T-helper 2 cell treated with Interferon-gamma antibody and Interleukin-4, amounts not matched to agents 5 μg/mL and 100 μg/mL, for 36 hours (primary cell): ENCODE results near the gene MCF2L2.
"Not testable (repeated sequence)": the region's sequence is repeated elsewhere in the genome, so short reads cannot be mapped to it uniquely, and the experiment has no call there.

Experiments used
- DNase-seq: peaks from one replicate; pipeline ENCODE4 v3.0.0; 2021; ENCODE audit warnings: low spot score
- H3K27ac Mint-ChIP-seq: one replicate; pipeline ENCODE4 v1.8.0; 2021; ENCODE audit warnings: mild to moderate bottlenecking, mixed read lengths
- H3K27me3 Mint-ChIP-seq: one replicate; pipeline ENCODE4 v1.8.0; 2021; ENCODE audit warnings: low read depth, mixed read lengths
- H3K36me3 Mint-ChIP-seq: one replicate; pipeline ENCODE4 v1.8.0; 2021; ENCODE audit warnings: low read depth, mixed read lengths
- H3K4me1 Mint-ChIP-seq: one replicate; pipeline ENCODE4 v1.8.0; 2021; ENCODE audit warnings: low read depth, mixed read lengths
- H3K4me3 Mint-ChIP-seq: one replicate; pipeline ENCODE4 v1.8.0; 2022; ENCODE audit warnings: mild to moderate bottlenecking, moderate library complexity, mixed read lengths
- H3K9me3 Mint-ChIP-seq: one replicate; pipeline ENCODE4 v1.8.0; 2021; ENCODE audit warnings: mixed read lengths

The MCF2L2 gene

DNA sequence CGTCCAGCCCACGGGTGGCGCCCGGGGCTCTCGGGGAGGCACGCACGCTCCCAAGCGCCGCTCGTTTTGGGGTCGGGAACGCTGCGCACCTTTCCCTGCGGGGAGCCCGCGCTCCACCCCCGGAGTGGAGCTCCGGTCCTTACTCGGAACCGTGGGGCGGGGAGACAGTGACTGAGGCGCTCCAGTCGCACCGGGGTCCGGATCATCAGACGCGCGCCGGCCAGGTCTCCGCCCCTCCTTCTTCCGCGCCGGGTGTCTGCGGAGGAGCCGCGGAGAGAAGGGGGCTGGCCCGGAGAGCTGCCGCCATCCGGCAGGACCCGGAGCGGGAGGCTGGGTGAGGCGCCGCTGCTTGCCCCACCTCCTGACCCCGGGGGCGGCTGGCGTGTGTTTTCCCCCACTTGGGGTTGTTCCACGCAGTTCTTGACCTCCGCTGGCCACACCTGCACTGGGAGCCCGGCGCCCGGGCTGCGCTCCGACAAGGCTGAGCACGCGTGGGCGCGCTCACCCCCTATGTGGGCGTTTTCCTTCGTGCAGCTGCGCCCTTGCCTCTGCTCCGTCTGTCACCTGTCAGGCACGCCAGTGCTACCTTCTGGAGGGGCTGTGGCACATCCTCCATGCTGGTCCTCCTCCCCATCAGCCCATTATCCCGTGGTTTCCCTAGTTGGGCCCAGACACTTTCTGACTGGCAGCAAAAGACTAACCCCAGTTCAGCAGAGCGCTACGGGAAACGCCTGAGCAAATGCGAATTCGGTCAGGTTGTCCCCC, at the start of gene MCF2L2:
Gene MCF2L2, minus strand, starts transcription at position 173 of the 765 bp plus-strand sequence. CDS start 642 bp downstream, outside the sequence.
- Mint-ChIP-seq H3K27ac (peak within 1 kb of the TSS; percentile 81), H3K36me3 (peaks cover 2% of the 10 kb centered on the region), H3K4me3 (peak within 1 kb of the TSS; percentile 91), H3K27me3 (peaks cover 14% of the 10 kb centered on the region), H3K4me1 (peaks cover 28% of the 10 kb centered on the region), H3K9me3 (no peaks in the 10 kb centered on the region)
- peak; percentile 84 for DNase-seq

- DNase-seq = no peak
- Mint-ChIP-seq H3K27ac (no peak overlapping the region), H3K4me3 (no peak overlapping the region), H3K4me1 (peaks cover 8% of the 10 kb centered on the region), H3K36me3 (no peaks in the 10 kb centered on the region), H3K27me3 (peaks cover 4% of the 10 kb centered on the region), H3K9me3 (no peaks in the 10 kb centered on the region)
Observed at GRCh38 chr3:183477801-183478456, 49.5 kb upstream of the MCF2L2 start.

DNA sequence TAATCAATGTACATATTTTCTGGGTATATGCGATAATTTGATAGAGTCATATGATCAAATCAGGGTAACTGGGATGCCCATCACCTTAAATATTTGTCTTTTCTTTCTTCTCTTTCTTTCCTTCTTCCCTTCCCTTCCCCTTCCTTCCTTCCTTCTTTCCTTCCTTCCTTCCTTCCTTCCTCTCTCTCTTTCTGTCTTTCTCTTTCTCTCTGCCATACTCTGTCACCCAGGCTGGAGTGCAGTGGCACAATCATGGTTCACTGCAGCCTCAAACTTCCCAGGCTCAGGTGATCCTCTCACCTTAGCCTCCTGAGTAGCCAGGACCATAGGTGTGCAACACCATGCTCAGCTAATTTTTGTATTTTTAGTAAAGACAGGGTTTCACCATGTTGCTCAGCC, 47.3 kb upstream of the MCF2L2 start:
- H3K36me3 Mint-ChIP-seq, H3K27ac Mint-ChIP-seq, H3K9me3 Mint-ChIP-seq, DNase-seq, H3K27me3 Mint-ChIP-seq, H3K4me1 Mint-ChIP-seq, H3K4me3 Mint-ChIP-seq: not testable (repeated sequence)

DNA sequence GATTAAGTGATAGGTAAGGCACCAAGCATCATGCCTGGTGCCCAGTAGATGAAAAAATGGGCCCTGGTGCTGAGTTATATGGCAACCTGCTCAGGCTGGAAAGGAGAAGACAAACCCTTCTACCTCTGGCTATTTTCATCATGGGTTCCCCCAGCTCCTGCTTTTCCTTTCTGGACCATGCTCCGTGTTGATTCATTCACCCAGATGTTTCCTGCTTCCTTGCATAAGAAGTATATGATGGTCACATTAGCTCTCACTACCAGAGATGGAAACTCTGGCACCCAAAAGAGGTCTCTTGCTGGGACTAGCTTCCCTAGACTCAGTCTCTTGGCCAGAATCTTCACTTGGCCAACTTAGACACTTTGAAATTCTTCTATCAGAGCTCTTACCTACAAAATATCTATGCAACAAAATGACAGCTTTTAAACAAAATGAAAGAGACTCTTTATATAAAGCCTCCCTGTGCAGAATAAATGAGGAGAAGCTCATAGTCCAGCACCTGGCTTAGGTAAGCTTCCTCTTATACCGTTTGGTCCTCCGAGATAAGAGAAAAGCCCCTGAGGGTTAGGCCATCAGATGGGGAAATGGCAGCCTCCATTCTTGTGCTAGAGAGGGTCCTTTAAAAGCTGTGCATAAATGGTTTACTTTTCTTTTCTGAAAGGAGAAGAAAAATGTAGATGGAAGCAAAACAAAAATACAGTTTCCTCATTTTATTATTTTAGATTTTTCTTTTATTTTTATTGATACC, 46.8 kb upstream of the MCF2L2 start:
- DNase-seq = no peak
- Mint-ChIP-seq H3K27ac (no peak overlapping the region), H3K4me3 (no peak overlapping the region), H3K9me3 (no peaks in the 10 kb centered on the region), H3K27me3 (peaks cover 4% of the 10 kb centered on the region), H3K36me3 (no peaks in the 10 kb centered on the region), H3K4me1 (peaks cover 3% of the 10 kb centered on the region)

GRCh38 chr3:183473969-183474368, 45.5 kb upstream of the MCF2L2 start:
- no peak overlapping the region for H3K27ac Mint-ChIP-seq

GRCh38 chr3:183472155-183472554, 43.7 kb upstream of the MCF2L2 start:
- Mint-ChIP-seq H3K4me1 (peaks cover 12% of the 10 kb centered on the region), H3K36me3 (no peaks in the 10 kb centered on the region), H3K27ac (no peak overlapping the region), H3K27me3 (peaks cover 4% of the 10 kb centered on the region), H3K4me3 (no peak overlapping the region), H3K9me3 (no peaks in the 10 kb centered on the region)
- no peak for DNase-seq

More at GRCh38 chr3:183473969-183474368, 45.5 kb upstream of the MCF2L2 start:
- Mint-ChIP-seq H3K4me3 (no peak overlapping the region), H3K27me3 (peaks cover 4% of the 10 kb centered on the region), H3K9me3 (no peaks in the 10 kb centered on the region), H3K36me3 (no peaks in the 10 kb centered on the region), H3K4me1 (peaks cover 6% of the 10 kb centered on the region)
- no peak for DNase-seq

GRCh38 chr3:183468424-183468823, 40.0 kb upstream of the MCF2L2 start:
- Mint-ChIP-seq H3K36me3 (no peaks in the 10 kb centered on the region), H3K27me3 (peaks cover 4% of the 10 kb centered on the region), H3K4me1 (peaks cover 11% of the 10 kb centered on the region), H3K9me3 (no peaks in the 10 kb centered on the region), H3K27ac (peak overlapping the region; percentile 77), H3K4me3 (no peak overlapping the region)
- DNase-seq = no peak

GRCh38 chr3:183466575-183466974, 38.2 kb upstream of the MCF2L2 start:
- Mint-ChIP-seq H3K4me1 (peaks cover 11% of the 10 kb centered on the region), H3K27me3 (peaks cover 4% of the 10 kb centered on the region), H3K9me3 (no peaks in the 10 kb centered on the region), H3K36me3 (no peaks in the 10 kb centered on the region), H3K4me3 (no peak overlapping the region), H3K27ac (no peak overlapping the region)
- no peak for DNase-seq

DNA sequence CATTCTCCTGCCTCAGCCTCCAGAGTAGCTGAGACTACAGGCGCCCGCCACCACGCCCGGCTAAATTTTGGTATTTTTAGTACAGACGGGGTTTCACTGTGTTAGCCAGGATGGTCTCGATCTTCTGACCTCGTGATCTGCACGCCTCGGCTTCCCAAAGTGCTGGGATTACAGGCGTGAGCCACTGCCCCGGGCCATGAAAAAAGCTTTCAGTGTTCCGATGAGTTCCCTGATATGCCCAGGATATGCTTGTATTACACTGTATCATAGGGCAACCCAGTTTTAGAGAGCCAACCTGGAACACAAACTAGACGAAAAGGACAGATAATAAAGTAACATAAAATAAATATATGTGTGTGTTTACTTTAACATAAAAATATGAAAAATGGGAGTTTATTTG, 37.3 kb upstream of the MCF2L2 start:
- not testable (repeated sequence) for H3K4me3 Mint-ChIP-seq, H3K27me3 Mint-ChIP-seq, DNase-seq, H3K9me3 Mint-ChIP-seq, H3K27ac Mint-ChIP-seq, H3K36me3 Mint-ChIP-seq
- H3K4me1 Mint-ChIP-seq = peaks cover 11% of the 10 kb centered on the region

GRCh38 chr3:183464480-183464879, 36.1 kb upstream of the MCF2L2 start:
- Mint-ChIP-seq H3K4me3 (no peak overlapping the region), H3K27ac (no peak overlapping the region), H3K27me3 (peaks cover 4% of the 10 kb centered on the region), H3K4me1 (peaks cover 10% of the 10 kb centered on the region), H3K9me3 (no peaks in the 10 kb centered on the region), H3K36me3 (no peaks in the 10 kb centered on the region)
- no peak for DNase-seq

DNA sequence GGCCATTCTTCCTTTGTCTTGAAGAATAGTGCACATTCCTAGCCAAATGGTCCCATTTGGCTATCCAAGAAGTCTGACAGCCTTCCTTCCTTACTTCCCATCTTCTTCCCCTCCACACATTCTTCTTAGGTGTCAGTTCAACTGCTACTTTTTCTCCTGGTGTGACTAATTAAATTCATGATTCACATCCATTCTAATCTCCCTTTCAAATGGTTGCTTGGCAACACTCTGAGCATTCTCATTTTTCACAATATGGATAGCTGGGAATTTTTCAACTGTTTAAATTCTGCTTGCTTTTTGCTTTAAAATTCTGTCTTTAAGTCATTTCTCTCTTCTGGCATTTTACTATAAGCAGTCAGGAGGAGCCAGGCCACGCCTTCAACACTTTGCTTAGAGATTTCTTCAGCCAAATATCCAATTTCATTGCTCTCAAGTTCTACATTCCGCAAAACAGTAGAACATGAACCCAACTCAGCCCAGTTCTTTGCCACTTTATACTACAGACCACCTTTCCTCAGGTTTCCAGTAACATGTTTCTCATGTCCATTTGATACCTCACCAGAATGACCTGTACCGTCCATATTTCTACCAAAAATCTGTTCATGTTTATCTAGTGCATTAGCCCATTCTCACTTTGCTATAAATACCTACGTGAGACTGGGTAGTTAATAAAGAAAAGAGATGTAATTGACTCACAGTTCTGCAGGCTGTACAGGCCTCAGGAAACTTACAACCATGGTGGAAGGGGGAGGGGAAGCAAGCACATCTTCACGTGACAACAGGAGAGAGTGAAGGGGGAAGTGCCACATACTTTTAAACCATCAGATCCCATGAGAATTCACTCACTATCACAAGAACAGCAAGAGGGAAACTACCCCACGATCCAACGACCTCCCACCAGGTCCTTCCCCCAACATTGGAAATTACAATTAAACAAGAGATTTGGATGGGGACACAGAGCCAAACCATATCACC, 31.9 kb upstream of the MCF2L2 start:
- H3K4me3 Mint-ChIP-seq = no peak overlapping the region

DNA sequence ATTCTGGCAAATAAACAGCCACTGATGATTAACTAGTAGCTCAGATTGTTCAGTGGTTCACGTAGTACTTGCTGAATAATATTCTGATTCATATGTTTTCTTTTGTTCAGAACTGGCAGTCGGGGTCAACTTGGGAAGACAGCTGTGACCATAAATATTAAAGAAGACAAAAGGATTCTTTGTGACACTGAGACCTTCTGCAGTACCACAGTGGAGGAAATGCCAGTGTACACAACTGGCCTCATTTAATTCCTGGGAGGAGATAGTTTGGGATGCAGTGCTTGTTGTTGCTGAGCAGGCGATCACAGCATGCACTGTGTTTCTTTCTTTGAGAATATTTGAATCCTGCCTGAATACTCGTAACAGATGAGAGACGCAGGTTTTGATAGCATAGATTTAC, 26.7 kb upstream of the MCF2L2 start:
- Mint-ChIP-seq H3K9me3 (no peaks in the 10 kb centered on the region), H3K36me3 (peaks cover 14% of the 10 kb centered on the region), H3K4me1 (no peaks in the 10 kb centered on the region), H3K27me3 (no peaks in the 10 kb centered on the region), H3K4me3 (no peak overlapping the region), H3K27ac (no peak overlapping the region)
- no peak for DNase-seq

More for the DNA sequence above, 31.9 kb upstream of the MCF2L2 start:
- H3K27me3 Mint-ChIP-seq = peaks cover 4% of the 10 kb centered on the region
- H3K9me3 Mint-ChIP-seq = no peaks in the 10 kb centered on the region
- no peaks in the 10 kb centered on the region for H3K4me1 Mint-ChIP-seq
- peaks cover under 1% of the 10 kb centered on the region for H3K36me3 Mint-ChIP-seq
- DNase-seq = no peak
- no peak overlapping the region for H3K27ac Mint-ChIP-seq

- peaks cover 4% of the 10 kb centered on the region for H3K4me1 Mint-ChIP-seq
- H3K27ac Mint-ChIP-seq = no peak overlapping the region
- H3K36me3 Mint-ChIP-seq = peaks cover 14% of the 10 kb centered on the region
- no peaks in the 10 kb centered on the region for H3K27me3 Mint-ChIP-seq
- DNase-seq = no peak
- H3K4me3 Mint-ChIP-seq = no peak overlapping the region
- no peaks in the 10 kb centered on the region for H3K9me3 Mint-ChIP-seq
Observed at GRCh38 chr3:183454064-183454463, 25.6 kb upstream of the MCF2L2 start.
